Measurements from ENCODE around the gene MTTP. TPM values are rescaled to one million over a fixed set of nuclear protein-coding genes. Genes with fewer than 3 reads are reported as not detected.
A peak's percentile ranks its signal among the peaks of the same experiment; 100 is the strongest.

The MTTP gene
- total and polyA plus RNA-seq, 2 experiments from 2014 or later: not detected

- Histone ChIP-seq H4K20me1 (ENCODE audit: insufficient read depth) (no peaks in the 10 kb centered on the region), H3K27me3 (replicated peaks; ENCODE audit: insufficient read depth) (no peaks in the 10 kb centered on the region; the same call in 1 of the 2 replicates), H3K9ac (no peak overlapping the region), H3K36me3 (ENCODE audit: low read depth) (no peaks in the 10 kb centered on the region), H3K4me1 (ENCODE audit: insufficient read depth) (no peaks in the 10 kb centered on the region), H3K4me2 (ENCODE audit: unreplicated experiment) (no peak overlapping the region), H3K9me2 (ENCODE audit: insufficient read depth) (no peaks in the 10 kb centered on the region), H3K79me2 (ENCODE audit: insufficient read depth) (no peaks in the 10 kb centered on the region), H3K9me3 (ENCODE audit: low read depth) (no peaks in the 10 kb centered on the region), H2AFZ (no peak overlapping the region), H3K4me3 (no peak overlapping the region), H3K27ac (no peak overlapping the region), H3F3A (ENCODE audit: insufficient read depth) (no peaks in the 10 kb centered on the region)
- TF ChIP-seq EZH2phosphoT487 (IDR thresholded peaks at IDR 0.05; ENCODE audit: insufficient read depth, low read depth): no peak
- no peak for TF ChIP-seq EZH2 (IDR thresholded peaks at IDR 0.05; ENCODE audit: insufficient read depth, poor library complexity, severe bottlenecking)
- WGBS, 2 experiments (ENCODE audit: low coverage in 1 of 2, low lambda C conversion rate in 2 of 2, missing lambda C conversion rate in 2 of 2): 21 to 26% methylated on average over 3 of the region's 3 CpGs
- DNase-seq: no peak
- in situ Hi-C loops (cut with MboI): no loop called here
Measured at GRCh38 chr4:99612281-99612680, 37.7 kb downstream of the MTTP start.

- no peak overlapping the region for H3K27ac ChIP-seq
- WGBS, 2 experiments (ENCODE audit: low coverage in 1 of 2, low lambda C conversion rate in 2 of 2, missing lambda C conversion rate in 2 of 2): 10 to 11% methylated on average over 5 of the region's 5 CpGs
- TF ChIP-seq EZH2 (IDR thresholded peaks at IDR 0.05; ENCODE audit: insufficient read depth, poor library complexity, severe bottlenecking): no peak
- H3K36me3 ChIP-seq (ENCODE audit: low read depth): no peaks in the 10 kb centered on the region
- H3K9me2 ChIP-seq (ENCODE audit: insufficient read depth): no peaks in the 10 kb centered on the region
- no peaks in the 10 kb centered on the region for H3K79me2 ChIP-seq (ENCODE audit: insufficient read depth)
- in situ Hi-C loops (cut with MboI): no loop called here
- no peaks in the 10 kb centered on the region for H3K27me3 ChIP-seq (replicated peaks; ENCODE audit: insufficient read depth)
- H3F3A ChIP-seq (ENCODE audit: insufficient read depth): no peaks in the 10 kb centered on the region
- no peaks in the 10 kb centered on the region for H4K20me1 ChIP-seq (ENCODE audit: insufficient read depth)
- no peaks in the 10 kb centered on the region for H3K4me1 ChIP-seq (ENCODE audit: insufficient read depth)
- no peak overlapping the region for H3K4me3 ChIP-seq
- no peaks in the 10 kb centered on the region for H3K9me3 ChIP-seq (ENCODE audit: low read depth)
- DNase-seq: no peak
- no peak overlapping the region for H2AFZ ChIP-seq
- H3K4me2 ChIP-seq (ENCODE audit: unreplicated experiment): no peak overlapping the region
- H3K9ac ChIP-seq: no peak overlapping the region
Measured at GRCh38 chr4:99612704-99613103, 38.1 kb downstream of the MTTP start.

- no peak for DNase-seq
- Histone ChIP-seq H3K27ac (no peak overlapping the region), H3K4me1 (ENCODE audit: insufficient read depth) (no peaks in the 10 kb centered on the region), H3K36me3 (ENCODE audit: low read depth) (no peaks in the 10 kb centered on the region), H3K9me2 (ENCODE audit: insufficient read depth) (no peaks in the 10 kb centered on the region), H3K9me3 (ENCODE audit: low read depth) (no peaks in the 10 kb centered on the region), H4K20me1 (ENCODE audit: insufficient read depth) (no peaks in the 10 kb centered on the region), H3K27me3 (replicated peaks; ENCODE audit: insufficient read depth) (no peaks in the 10 kb centered on the region), H3K9ac (no peak overlapping the region), H3K79me2 (ENCODE audit: insufficient read depth) (no peaks in the 10 kb centered on the region), H3K4me2 (ENCODE audit: unreplicated experiment) (no peak overlapping the region), H3F3A (ENCODE audit: insufficient read depth) (no peaks in the 10 kb centered on the region), H3K4me3 (no peak overlapping the region), H2AFZ (no peak overlapping the region)
- WGBS, 2 experiments (ENCODE audit: low coverage in 1 of 2, low lambda C conversion rate in 2 of 2, missing lambda C conversion rate in 2 of 2): 9 to 13% methylated on average over 1 of the region's 1 CpG
- TF ChIP-seq EZH2 (IDR thresholded peaks at IDR 0.05; ENCODE audit: insufficient read depth, poor library complexity, severe bottlenecking) (no peak), EZH2phosphoT487 (IDR thresholded peaks at IDR 0.05; ENCODE audit: insufficient read depth, low read depth) (no peak)
- in situ Hi-C loops (cut with MboI): no loop called here
Measured at GRCh38 chr4:99614491-99614890, 39.9 kb downstream of the MTTP start.

- Histone ChIP-seq H3K9me2 (ENCODE audit: insufficient read depth) (no peaks in the 10 kb centered on the region), H4K20me1 (ENCODE audit: insufficient read depth) (no peaks in the 10 kb centered on the region), H3F3A (ENCODE audit: insufficient read depth) (no peaks in the 10 kb centered on the region), H3K36me3 (ENCODE audit: low read depth) (no peaks in the 10 kb centered on the region), H3K4me3 (no peak overlapping the region), H2AFZ (no peak overlapping the region), H3K9me3 (ENCODE audit: low read depth) (no peaks in the 10 kb centered on the region), H3K9ac (no peak overlapping the region), H3K4me2 (ENCODE audit: unreplicated experiment) (no peak overlapping the region), H3K4me1 (ENCODE audit: insufficient read depth) (no peaks in the 10 kb centered on the region), H3K79me2 (ENCODE audit: insufficient read depth) (no peaks in the 10 kb centered on the region), H3K27me3 (replicated peaks; ENCODE audit: insufficient read depth) (no peaks in the 10 kb centered on the region), H3K27ac (no peak overlapping the region)
- WGBS, 2 experiments (ENCODE audit: low coverage in 1 of 2, low lambda C conversion rate in 2 of 2, missing lambda C conversion rate in 2 of 2): 22 to 27% methylated on average over 1 of the region's 1 CpG
- in situ Hi-C loops (cut with MboI): no loop called here
- no peak for DNase-seq
- TF ChIP-seq EZH2phosphoT487 (IDR thresholded peaks at IDR 0.05; ENCODE audit: insufficient read depth, low read depth): no peak
- TF ChIP-seq EZH2 (IDR thresholded peaks at IDR 0.05; ENCODE audit: insufficient read depth, poor library complexity, severe bottlenecking): no peak
Measured at GRCh38 chr4:99615170-99615820, 40.7 kb downstream of the MTTP start.

GRCh38 chr4:99617374-99617773 lies 42.8 kb downstream of the MTTP start:
- Histone ChIP-seq H3K79me2 (ENCODE audit: insufficient read depth) (no peaks in the 10 kb centered on the region), H3K4me3 (no peak overlapping the region), H3K27me3 (replicated peaks; ENCODE audit: insufficient read depth) (no peaks in the 10 kb centered on the region), H3K36me3 (ENCODE audit: low read depth) (no peaks in the 10 kb centered on the region), H4K20me1 (ENCODE audit: insufficient read depth) (no peaks in the 10 kb centered on the region), H3F3A (ENCODE audit: insufficient read depth) (no peaks in the 10 kb centered on the region), H3K4me1 (ENCODE audit: insufficient read depth) (no peaks in the 10 kb centered on the region), H3K9me3 (ENCODE audit: low read depth) (no peaks in the 10 kb centered on the region), H3K9ac (no peak overlapping the region), H2AFZ (no peak overlapping the region), H3K4me2 (ENCODE audit: unreplicated experiment) (no peak overlapping the region), H3K27ac (no peak overlapping the region), H3K9me2 (ENCODE audit: insufficient read depth) (no peaks in the 10 kb centered on the region)
- 10 to 15% methylated on average over 1 of the region's 1 CpG for WGBS, 2 experiments (ENCODE audit: low coverage in 1 of 2, low lambda C conversion rate in 2 of 2, missing lambda C conversion rate in 2 of 2)
- DNase-seq: peak; percentile 23
- in situ Hi-C loops (cut with MboI): no loop called here
- no peak for TF ChIP-seq EZH2phosphoT487 (IDR thresholded peaks at IDR 0.05; ENCODE audit: insufficient read depth, low read depth)
- no peak for TF ChIP-seq EZH2 (IDR thresholded peaks at IDR 0.05; ENCODE audit: insufficient read depth, poor library complexity, severe bottlenecking)
